ENCODE results near the gene SERPINA3.

The SERPINA3 gene

DNA sequence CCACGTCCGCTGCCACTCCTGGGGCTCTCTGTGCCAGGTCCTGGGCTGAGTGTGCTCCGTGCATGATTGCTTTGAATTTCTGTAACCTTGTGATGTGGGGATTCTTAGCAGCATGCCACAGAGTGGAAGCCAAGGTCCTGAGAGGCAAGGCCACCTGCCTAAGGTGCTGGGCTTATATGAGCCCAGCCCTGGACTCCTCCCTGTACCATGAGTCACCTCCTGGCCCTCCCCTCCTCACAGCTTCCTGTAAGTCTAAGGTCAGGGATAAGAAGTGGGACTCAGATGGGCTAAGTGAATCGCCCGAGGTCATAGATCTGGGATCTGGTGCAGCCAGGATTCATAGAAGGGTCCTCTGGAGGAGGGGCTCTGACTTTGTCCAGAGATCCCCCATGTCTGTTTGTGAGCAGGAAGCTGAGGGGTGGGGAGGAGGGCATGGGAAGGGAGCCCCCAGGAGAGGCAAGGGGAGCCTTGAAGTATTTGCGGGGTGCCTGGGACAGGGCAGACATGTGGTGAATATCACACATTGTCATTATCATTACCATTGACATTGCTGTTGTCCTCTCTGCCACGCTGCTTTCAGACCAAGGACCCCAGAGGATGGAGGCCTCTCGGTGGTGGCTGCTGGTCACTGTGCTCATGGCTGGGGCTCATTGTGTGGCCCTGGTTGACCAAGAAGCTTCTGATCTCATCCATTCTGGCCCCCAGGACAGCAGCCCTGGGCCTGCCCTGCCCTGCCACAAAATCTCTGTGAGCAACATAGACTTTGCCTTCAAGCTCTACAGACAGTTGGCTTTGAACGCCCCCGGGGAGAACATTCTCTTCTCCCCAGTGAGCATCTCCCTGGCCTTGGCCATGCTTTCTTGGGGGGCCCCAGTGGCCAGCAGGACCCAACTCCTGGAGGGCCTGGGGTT is 28.8 kb downstream of the SERPINA3 start:
- FAIRE-seq, result no peak
- TF ChIP-seq TAF1 (IDR thresholded peaks at IDR 0.05; ENCODE audit: borderline replicate concordance, low read depth, low read length) (no peak), POLR2AphosphoS5 (IDR thresholded peaks at IDR 0.05; ENCODE audit: low read depth, low read length) (no peak), POLR2A (IDR thresholded peaks at IDR 0.05; ENCODE audit: low read depth, low read length) (no peak)
- DNase-seq (ENCODE audit: insufficient read length), result no peak

DNA sequence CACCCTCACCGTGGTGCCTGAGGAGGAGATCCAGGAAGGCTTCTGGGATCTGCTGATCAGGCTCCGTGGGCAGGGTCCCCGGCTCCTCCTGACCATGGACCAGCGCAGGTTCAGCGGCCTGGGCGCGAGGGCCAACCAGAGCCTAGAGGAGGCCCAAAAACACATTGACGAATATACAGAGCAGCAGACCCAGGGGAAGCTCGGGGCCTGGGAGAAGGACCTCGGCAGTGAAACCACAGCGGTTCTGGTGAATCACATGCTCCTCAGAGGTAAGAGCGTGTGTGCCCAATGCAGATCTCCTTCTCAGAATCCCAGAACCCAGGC is 29.4 kb downstream of the SERPINA3 start:
- no peak for TF ChIP-seq POLR2A (IDR thresholded peaks at IDR 0.05; ENCODE audit: low read depth, low read length)
- no peak for TF ChIP-seq TAF1 (IDR thresholded peaks at IDR 0.05; ENCODE audit: borderline replicate concordance, low read depth, low read length)
- no peak for TF ChIP-seq POLR2AphosphoS5 (IDR thresholded peaks at IDR 0.05; ENCODE audit: low read depth, low read length)
- no peak for FAIRE-seq
- DNase-seq (ENCODE audit: insufficient read length), result no peak

DNA sequence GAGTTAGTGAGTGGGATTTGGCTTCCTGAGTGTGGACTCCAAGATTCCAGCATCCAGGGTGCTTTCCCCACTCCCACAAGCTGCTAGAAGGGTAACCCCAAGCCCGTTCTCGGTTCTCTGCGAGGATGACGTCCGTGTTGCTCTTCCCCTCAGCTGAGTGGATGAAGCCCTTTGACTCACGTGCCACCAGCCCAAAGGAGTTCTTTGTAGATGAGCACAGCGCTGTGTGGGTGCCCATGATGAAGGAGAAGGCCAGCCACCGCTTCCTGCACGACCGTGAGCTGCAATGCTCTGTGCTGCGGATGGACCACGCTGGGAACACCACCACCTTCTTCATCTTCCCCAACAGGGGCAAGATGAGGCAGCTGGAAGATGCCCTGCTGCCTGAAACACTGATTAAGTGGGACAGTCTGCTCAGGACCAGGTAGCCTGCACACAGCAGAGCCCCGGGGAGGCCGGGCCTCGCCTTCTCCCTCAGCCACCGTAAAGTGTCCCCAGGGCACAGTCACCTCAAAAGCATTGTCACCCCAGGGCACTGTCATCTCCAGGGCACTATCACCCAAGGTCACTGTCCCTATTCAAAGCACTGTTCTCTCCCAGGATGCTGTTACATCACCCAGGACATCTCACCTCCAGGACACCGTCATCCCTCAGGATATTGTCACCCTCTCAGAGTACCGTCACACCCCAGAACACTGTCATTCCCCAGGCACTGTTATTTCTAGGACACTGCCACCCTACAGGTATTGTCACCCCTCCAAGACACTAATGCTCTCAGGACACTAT is 31.3 kb downstream of the SERPINA3 start:
- DNase-seq (ENCODE audit: insufficient read length), result no peak
- no peak for FAIRE-seq
- no peak for TF ChIP-seq TAF1 (IDR thresholded peaks at IDR 0.05; ENCODE audit: borderline replicate concordance, low read depth, low read length)

DNA sequence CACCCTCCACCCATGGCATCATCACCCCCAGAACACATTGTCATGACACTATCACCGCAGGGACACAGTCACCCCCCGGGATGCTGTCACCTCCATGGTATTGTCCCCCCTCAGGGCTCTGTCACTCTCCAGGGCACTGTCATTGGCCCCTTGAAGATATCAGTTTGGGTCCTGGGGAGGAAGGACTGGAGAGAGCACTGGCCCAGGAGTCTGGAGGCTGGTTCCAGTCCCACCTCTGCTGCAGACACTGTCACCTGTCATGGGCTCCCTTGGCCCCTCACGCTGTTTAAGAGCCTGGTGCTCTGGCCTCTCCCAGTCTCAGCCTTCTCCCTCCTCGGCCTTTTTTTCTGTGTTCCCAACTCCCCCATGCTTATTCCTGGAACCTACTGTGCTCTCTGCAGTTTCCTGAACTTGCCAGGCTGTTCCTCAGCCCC is 31.9 kb downstream of the SERPINA3 start:
- no peak for DNase-seq (ENCODE audit: insufficient read length)

DNA sequence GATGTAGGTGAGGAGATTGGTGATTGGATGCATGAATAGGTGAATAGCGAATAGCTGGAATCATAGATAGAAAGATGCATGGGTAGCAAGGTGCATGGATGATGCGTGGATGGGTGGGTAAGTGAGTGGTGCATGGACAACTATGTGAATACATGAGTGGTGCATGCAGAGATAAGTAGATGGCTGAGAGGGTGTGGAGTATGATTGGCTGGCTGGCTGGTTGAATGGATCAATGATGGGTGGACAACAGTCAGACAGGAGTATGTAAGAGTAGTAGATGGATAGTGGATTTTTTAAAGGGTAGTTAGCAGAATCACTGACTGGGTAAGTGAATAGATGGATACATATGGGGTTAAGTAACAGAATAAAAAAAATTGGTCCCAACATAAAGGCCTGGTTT is 33.9 kb downstream of the SERPINA3 start:
- FAIRE-seq (no peak), DNase-seq (ENCODE audit: insufficient read length) (no peak)
- TF ChIP-seq TAF1 (IDR thresholded peaks at IDR 0.05; ENCODE audit: borderline replicate concordance, low read depth, low read length), result no peak
- no peak for TF ChIP-seq POLR2A (IDR thresholded peaks at IDR 0.05; ENCODE audit: low read depth, low read length)
- TF ChIP-seq POLR2AphosphoS5 (IDR thresholded peaks at IDR 0.05; ENCODE audit: low read depth, low read length), result no peak

More for the DNA sequence above, 31.9 kb downstream of the SERPINA3 start:
- TF ChIP-seq POLR2AphosphoS5 (IDR thresholded peaks at IDR 0.05; ENCODE audit: low read depth, low read length) (no peak), POLR2A (IDR thresholded peaks at IDR 0.05; ENCODE audit: low read depth, low read length) (no peak), TAF1 (IDR thresholded peaks at IDR 0.05; ENCODE audit: borderline replicate concordance, low read depth, low read length) (no peak)
- FAIRE-seq, result no peak

DNA sequence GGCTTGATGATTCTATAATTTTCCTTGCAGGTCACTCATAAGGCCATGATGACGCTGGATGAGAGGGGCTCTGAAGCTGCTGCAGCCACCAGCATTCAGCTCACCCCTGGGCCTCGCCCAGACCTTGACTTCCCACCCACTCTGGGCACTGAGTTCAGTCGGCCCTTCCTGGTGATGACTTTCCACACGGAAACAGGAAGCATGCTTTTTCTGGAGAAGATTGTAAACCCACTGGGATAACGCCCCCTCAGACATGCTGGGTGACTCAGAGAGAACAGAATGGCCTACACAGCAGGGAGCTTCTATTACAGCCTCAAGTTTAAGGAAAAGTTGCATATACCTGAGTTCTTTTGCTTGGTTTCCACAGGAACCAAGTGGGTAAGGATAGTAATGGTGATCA is 34.3 kb downstream of the SERPINA3 start:
- no peak for FAIRE-seq
- TF ChIP-seq POLR2AphosphoS5 (IDR thresholded peaks at IDR 0.05; ENCODE audit: low read depth, low read length), result no peak
- no peak for TF ChIP-seq POLR2A (IDR thresholded peaks at IDR 0.05; ENCODE audit: low read depth, low read length)
- TF ChIP-seq TAF1 (IDR thresholded peaks at IDR 0.05; ENCODE audit: borderline replicate concordance, low read depth, low read length), result no peak

DNA sequence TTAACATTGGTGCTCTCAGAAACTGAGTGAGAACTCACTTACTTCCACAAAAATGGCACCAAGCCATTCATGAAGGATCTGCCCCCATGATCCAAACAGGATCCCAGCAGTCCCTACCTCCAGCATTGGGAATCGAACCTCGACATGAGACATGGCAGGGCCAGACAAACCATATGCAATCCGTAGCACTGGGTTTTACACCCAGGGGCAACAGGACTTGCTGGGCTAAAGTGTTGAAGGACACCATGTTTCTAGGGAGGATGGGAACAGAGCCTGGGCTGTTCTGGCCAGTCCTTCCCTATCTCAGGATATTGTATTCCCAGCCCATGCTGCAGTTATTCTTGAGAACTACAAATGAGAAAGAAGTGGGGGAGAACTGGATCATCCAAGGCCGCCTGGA is 36.6 kb downstream of the SERPINA3 start:
- FAIRE-seq, result no peak
- TF ChIP-seq POLR2AphosphoS5 (IDR thresholded peaks at IDR 0.05; ENCODE audit: low read depth, low read length) (no peak), POLR2A (IDR thresholded peaks at IDR 0.05; ENCODE audit: low read depth, low read length) (no peak), TAF1 (IDR thresholded peaks at IDR 0.05; ENCODE audit: borderline replicate concordance, low read depth, low read length) (no peak)
- DNase-seq (ENCODE audit: insufficient read length), result no peak

More for the DNA sequence above, 34.3 kb downstream of the SERPINA3 start:
- no peak for DNase-seq (ENCODE audit: insufficient read length)

DNA sequence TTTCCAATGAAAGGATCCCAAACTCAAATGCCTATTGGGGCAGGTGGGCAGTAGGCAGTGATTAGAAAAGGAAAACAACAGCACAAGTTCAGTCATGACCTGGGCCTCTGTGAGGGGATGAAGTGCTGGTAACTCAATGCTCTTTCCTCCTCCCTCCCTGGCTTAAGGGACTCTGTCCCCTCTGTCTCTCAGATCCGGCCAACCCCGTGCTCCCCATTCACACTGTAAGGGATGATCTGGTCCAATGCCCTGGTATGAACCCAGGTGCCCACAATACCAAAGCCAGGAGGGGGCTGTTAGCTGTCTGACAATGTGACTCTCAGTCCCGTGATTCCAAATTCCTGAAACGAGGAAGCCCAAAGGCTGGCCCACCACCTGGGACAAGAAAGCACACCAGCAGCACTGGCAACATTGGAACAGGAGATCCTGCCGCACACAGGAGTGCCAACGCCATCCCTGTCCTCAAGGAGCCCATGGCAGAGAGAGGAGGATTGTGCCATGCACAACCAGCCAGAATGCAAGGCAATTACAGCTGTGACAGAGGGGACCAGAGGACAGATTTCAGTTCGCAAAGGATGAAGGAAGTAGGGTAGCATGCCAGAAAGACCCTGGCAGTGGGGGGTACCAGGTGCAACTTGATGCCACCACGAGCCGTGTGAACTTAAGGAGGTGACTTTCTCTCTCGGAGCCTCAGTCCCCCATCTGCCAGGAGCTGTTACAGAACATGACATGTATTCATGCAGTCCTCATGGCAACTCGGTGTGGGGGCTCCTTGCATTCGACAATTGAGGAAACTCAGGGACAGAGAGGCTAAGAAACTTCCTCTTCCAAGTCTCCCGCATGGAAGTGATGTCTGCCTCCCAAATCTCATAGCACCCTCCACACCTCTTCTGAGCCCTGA is 37.6 kb downstream of the SERPINA3 start:
- no peak for TF ChIP-seq POLR2AphosphoS5 (IDR thresholded peaks at IDR 0.05; ENCODE audit: low read depth, low read length)
- TF ChIP-seq POLR2A (IDR thresholded peaks at IDR 0.05; ENCODE audit: low read depth, low read length), result no peak
- no peak for TF ChIP-seq TAF1 (IDR thresholded peaks at IDR 0.05; ENCODE audit: borderline replicate concordance, low read depth, low read length)
- no peak for DNase-seq (ENCODE audit: insufficient read length)
- no peak for FAIRE-seq

DNA sequence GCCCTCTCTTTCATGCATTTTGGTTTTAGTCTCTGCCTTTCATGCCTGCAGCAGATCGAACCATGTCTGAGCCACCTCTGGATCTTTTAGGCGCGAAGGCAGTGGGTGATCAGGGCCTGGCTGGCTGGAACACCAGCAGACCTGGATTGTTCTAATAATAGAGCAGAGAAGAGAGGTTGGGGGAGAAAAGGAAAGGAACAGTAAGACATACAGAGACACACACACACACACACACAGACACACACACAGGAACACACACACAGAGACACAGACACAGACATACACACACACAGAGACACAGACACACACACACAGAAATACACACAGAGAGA is 38.2 kb downstream of the SERPINA3 start:
- FAIRE-seq (no peak), DNase-seq (ENCODE audit: insufficient read length) (no peak)
- TF ChIP-seq POLR2A (IDR thresholded peaks at IDR 0.05; ENCODE audit: low read depth, low read length), result no peak
- no peak for TF ChIP-seq POLR2AphosphoS5 (IDR thresholded peaks at IDR 0.05; ENCODE audit: low read depth, low read length)
- TF ChIP-seq TAF1 (IDR thresholded peaks at IDR 0.05; ENCODE audit: borderline replicate concordance, low read depth, low read length), result no peak

DNA sequence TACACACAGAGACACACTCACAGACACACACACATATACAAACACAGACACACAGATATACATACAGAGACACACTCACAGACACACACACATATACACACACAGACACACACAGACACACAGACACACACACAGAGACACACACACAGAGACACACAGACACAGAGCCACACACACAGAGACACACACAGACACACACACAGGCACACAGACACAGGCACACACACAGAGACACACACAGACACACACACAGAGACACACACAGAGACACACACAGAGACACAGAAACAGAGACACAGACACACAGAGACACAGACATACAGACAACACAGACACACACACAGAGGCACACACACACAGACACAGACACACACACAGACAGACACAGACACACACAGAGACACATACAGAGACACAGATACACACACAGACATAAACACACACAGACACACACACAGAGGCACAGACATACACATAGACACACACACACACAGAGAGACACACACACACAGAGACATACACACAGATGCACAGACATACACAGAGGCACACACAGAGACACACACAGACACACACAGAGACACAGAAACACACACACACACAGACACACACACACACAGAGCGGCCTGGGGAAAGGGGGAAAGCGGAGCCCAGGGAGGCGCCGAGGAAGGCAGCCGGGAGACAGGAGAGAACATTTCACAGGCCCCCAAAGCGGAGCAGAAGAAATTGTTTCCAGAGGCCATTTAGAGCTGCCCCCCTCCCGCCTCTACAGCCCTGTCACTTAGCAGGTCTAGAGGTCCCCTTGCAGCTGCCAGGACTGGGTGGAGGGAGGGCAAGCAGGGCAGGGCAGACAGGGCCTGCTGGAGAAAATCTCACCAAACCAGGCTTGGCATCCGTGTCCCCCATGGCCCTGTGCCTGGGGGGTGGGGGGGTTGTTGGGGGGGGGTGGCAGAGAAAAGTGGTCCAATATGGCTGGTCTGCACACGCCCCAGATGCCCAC is 38.9 kb downstream of the SERPINA3 start:
- FAIRE-seq, result no peak
- TF ChIP-seq POLR2AphosphoS5 (IDR thresholded peaks at IDR 0.05; ENCODE audit: low read depth, low read length) (no peak), TAF1 (IDR thresholded peaks at IDR 0.05; ENCODE audit: borderline replicate concordance, low read depth, low read length) (no peak), POLR2A (IDR thresholded peaks at IDR 0.05; ENCODE audit: low read depth, low read length) (no peak)
- no peak for DNase-seq (ENCODE audit: insufficient read length)
